ENCODE measurements around the gene KHDC4.
"Not testable (repeated sequence)": the region's sequence is repeated elsewhere in the genome, so short reads cannot be mapped to it uniquely, and the experiment has no call there.

The KHDC4 gene

GRCh38 chr1:155940482-155940992 lies 6.3 kb upstream of the KHDC4 start:
- DNase-seq: no peak

GRCh38 chr1:155938220-155938627 lies 4.0 kb upstream of the KHDC4 start:
- DNase-seq: no peak

- no peak for DNase-seq
These were observed 850 bp upstream of the KHDC4 start for GRCh38 chr1:155934936-155935590.

GRCh38 chr1:155933591-155934096 lies 569 bp downstream of the KHDC4 start:
- peak in 1 of 2 experiments; percentile 25 for DNase-seq

- no peak for DNase-seq
These were observed 1.7 kb downstream of the KHDC4 start for GRCh38 chr1:155932487-155932886.

GRCh38 chr1:155932081-155932480 lies 2.1 kb downstream of the KHDC4 start:
- DNase-seq: no peak

- DNase-seq: no peak
These were observed 2.7 kb downstream of the KHDC4 start for GRCh38 chr1:155931332-155932038.

GRCh38 chr1:155930725-155931124 lies 3.5 kb downstream of the KHDC4 start:
- not testable (repeated sequence) for DNase-seq

GRCh38 chr1:155929057-155929456 lies 5.2 kb downstream of the KHDC4 start:
- DNase-seq: no peak

- no peak for DNase-seq
These were observed 8.7 kb downstream of the KHDC4 start for GRCh38 chr1:155925506-155925905.

- no peak for DNase-seq
These were observed 13.5 kb downstream of the KHDC4 start for GRCh38 chr1:155920717-155921116.

GRCh38 chr1:155919801-155920200 lies 14.4 kb downstream of the KHDC4 start:
- no peak for DNase-seq

- DNase-seq: no peak
These were observed 15.6 kb downstream of the KHDC4 start for GRCh38 chr1:155918660-155919059.

- DNase-seq: no peak
These were observed 20.1 kb downstream of the KHDC4 start for GRCh38 chr1:155913969-155914757.

GRCh38 chr1:155912056-155912536 lies 22.1 kb downstream of the KHDC4 start:
- DNase-seq: no peak

GRCh38 chr1:155911156-155912055 lies 22.8 kb downstream of the KHDC4 start, which contains the start of gene RIT1:
RIT1 (minus strand) TSS chr1:155911349; CDS start chr1:155910761, 588 bp downstream.
- DNase-seq: peak; percentile 88 to 89

- DNase-seq: peak in 1 of 2 experiments; percentile 22
These were observed 23.5 kb downstream of the KHDC4 start for GRCh38 chr1:155910621-155911121.

GRCh38 chr1:155909894-155910293 lies 24.3 kb downstream of the KHDC4 start:
- DNase-seq: no peak

- DNase-seq: no peak
These were observed 30.0 kb downstream of the KHDC4 start for GRCh38 chr1:155904261-155904660.

- no peak for DNase-seq
These were observed 34.1 kb downstream of the KHDC4 start for GRCh38 chr1:155900161-155900560.

- no peak for DNase-seq
These were observed 34.5 kb downstream of the KHDC4 start for GRCh38 chr1:155899683-155900082.

GRCh38 chr1:155898888-155899287 lies 35.3 kb downstream of the KHDC4 start:
- DNase-seq: no peak

All from activated CD4-positive, alpha-beta T cell treated with anti-CD3 and anti-CD28 coated beads, Interleukin-2, amount 50 U/mL, for 48 hours (primary cell).